GM18861 (cell line): ENCODE results near the gene HDAC5.

ENCODE experiments used
- ATAC-seq: cut with Tn5 transposase; IDR thresholded peaks from one replicate; pipeline ENCODE4 v1.9.1; 2021; ENCODE audit not compliant: unreplicated experiment

The HDAC5 gene

GRCh38 chr17:44091200-44091997 is 32.0 kb downstream of the HDAC5 start:
- ATAC-seq, result no peak

- ATAC-seq, result no peak
Observed at GRCh38 chr17:44088254-44088653, 35.2 kb downstream of the HDAC5 start.

- no peak for ATAC-seq
Observed at GRCh38 chr17:44087319-44087718, 36.1 kb downstream of the HDAC5 start.

GRCh38 chr17:44086364-44087311 is 36.8 kb downstream of the HDAC5 start:
- ATAC-seq, result no peak

GRCh38 chr17:44085908-44086307 is 37.5 kb downstream of the HDAC5 start:
- ATAC-seq, result no peak

GRCh38 chr17:44084921-44085320 is 38.5 kb downstream of the HDAC5 start:
- ATAC-seq, result no peak

GRCh38 chr17:44084131-44084538 is 39.3 kb downstream of the HDAC5 start:
- ATAC-seq, result no peak

- no peak for ATAC-seq
Observed at GRCh38 chr17:44083250-44083849, 40.1 kb downstream of the HDAC5 start.

- ATAC-seq, result no peak
Observed at GRCh38 chr17:44082256-44082927, 41.0 kb downstream of the HDAC5 start.

- no peak for ATAC-seq
Observed at GRCh38 chr17:44081681-44082080, 41.8 kb downstream of the HDAC5 start.

- ATAC-seq, result no peak
Observed at GRCh38 chr17:44079877-44080821, 43.3 kb downstream of the HDAC5 start.

GRCh38 chr17:44078412-44078811 is 45.0 kb downstream of the HDAC5 start:
- ATAC-seq, result no peak

GRCh38 chr17:44077595-44077909 is 45.9 kb downstream of the HDAC5 start:
- no peak for ATAC-seq

GRCh38 chr17:44076716-44077594 is 46.5 kb downstream of the HDAC5 start:
- no peak for ATAC-seq

- ATAC-seq, result no peak
Observed at GRCh38 chr17:44075598-44076293, 47.7 kb downstream of the HDAC5 start.

- no peak for ATAC-seq
Observed at GRCh38 chr17:44074911-44075285, 48.5 kb downstream of the HDAC5 start.

GRCh38 chr17:44074231-44074910 is 49.1 kb downstream of the HDAC5 start:
- ATAC-seq, result no peak

- no peak for ATAC-seq
Observed at GRCh38 chr17:44071772-44072171, 51.7 kb downstream of the HDAC5 start.
